HepG2 (cell line): ENCODE data around the gene NOXA1. TPM values are rescaled to one million over a fixed set of nuclear protein-coding genes. Genes with fewer than 3 reads are reported as not detected.
A peak's percentile ranks its signal among the peaks of the same experiment; 100 is the strongest.

Experiments
- ATAC-seq: fragments of 200-7000 bp; cut with Tn5 transposase; 3 replicates; pipeline ENCODE4 v1.9.1; 2020; ENCODE audit warnings: mild to moderate bottlenecking, moderate library complexity
- BruUV-seq: library from RNA; stranded (reverse); fragments of 400-500 nt; replicated peaks from 2 replicates; lab custom pipeline; 2021; lab: Mats Ljungman, UMichigan
- CTCF ChIA-PET: fragments of 300-600 bp; formaldehyde crosslinking; extraction: SDS; loops from one replicate; lab custom pipeline; 2021; ENCODE audit warnings: low total read pairs, inconsistent platforms, low intra/inter-chr PET ratio; lab: Yijun Ruan, JAX
- POLR2A ChIA-PET: fragments of 350-600 bp; sonication (Branson Sonifier 250); formaldehyde crosslinking; loops from one replicate; lab custom pipeline; 2020; ENCODE audit warnings: antibody characterized with exemption, inconsistent platforms; lab: Yijun Ruan, JAX
- DNase-seq: peaks from one replicate; pipeline ENCODE4 v3.0.0-alpha.2; 2015; ENCODE audit warnings: low spot score
- FAIRE-seq: peaks from 3 replicates; lab custom pipeline; 2011; peaks lifted over from hg19 to GRCh38; lab: Jason Lieb, UNC
- H2AFZ ChIP-seq: one replicate; pipeline ENCODE4 v1.6.1; 2011; ENCODE audit warnings: low read length, inconsistent platforms
- H3K27ac ChIP-seq: fragments of 300-600 bp; 3 replicates; pipeline ENCODE4 v1.8.0; 2011; ENCODE audit warnings: mixed run types, mild to moderate bottlenecking, mixed read lengths, low read length, inconsistent platforms; ENCODE audit not compliant: insufficient read depth; ENCODE audit errors: extremely low read length
- H3K27me3 ChIP-seq, 2 experiments: fragments of 200-600 bp in 1 of 2; 2 replicates in 1 of 2; 3 replicates in 1 of 2; pipeline versions ENCODE4 v1.6.0 to v1.8.0; 2011; ENCODE audit warnings: low read length in 2 of 2, mild to moderate bottlenecking in 2 of 2, moderate library complexity in 2 of 2, inconsistent platforms in 1 of 2; ENCODE audit not compliant: insufficient read depth in 2 of 2, control insufficient read depth in 1 of 2
- H3K36me3 ChIP-seq, 2 experiments: fragments of 200-600 bp in 1 of 2; replicated peaks in 1 of 2; 2 replicates in 1 of 2; 3 replicates in 1 of 2; pipeline versions ENCODE4 v1.5.1 to v1.8.0; 2011; ENCODE audit warnings: low read length in 2 of 2, inconsistent platforms in 1 of 2; ENCODE audit not compliant: insufficient read depth in 2 of 2, control insufficient read depth in 1 of 2
- H3K4me1 ChIP-seq: 2 replicates; pipeline ENCODE4 v1.5.1; 2012; ENCODE audit warnings: low read length, inconsistent platforms; ENCODE audit not compliant: insufficient read depth
- H3K4me2 ChIP-seq: 2 replicates; pipeline ENCODE4 v1.6.0; 2011; ENCODE audit warnings: low read depth, low read length, inconsistent platforms
- H3K4me3 ChIP-seq, 3 experiments: fragments of 200-600 bp in 1 of 3; sonication (generic), shearing (Covaris generic) in 1 of 3; replicated peaks in 1 of 3; 2 replicates each; pipeline ENCODE4 v1.5.1; 2011 to 2016; ENCODE audit warnings: low read length in 3 of 3, inconsistent platforms in 2 of 3, low read depth in 2 of 3, mild to moderate bottlenecking in 2 of 3, control low read depth in 1 of 3, mixed read lengths in 1 of 3; ENCODE audit not compliant: insufficient read depth in 1 of 3
- H3K79me2 ChIP-seq: one replicate; pipeline ENCODE4 v1.6.1; 2011; ENCODE audit warnings: low read length, inconsistent platforms; ENCODE audit not compliant: insufficient read depth
- H3K9ac ChIP-seq: 2 replicates; pipeline ENCODE4 v1.6.0; 2011; ENCODE audit warnings: mild to moderate bottlenecking, low read depth, low read length, inconsistent platforms; ENCODE audit not compliant: insufficient read depth
- H3K9me3 ChIP-seq: 2 replicates; pipeline ENCODE4 v1.5.1; 2012; ENCODE audit warnings: mild to moderate bottlenecking, low read length
- H4K20me1 ChIP-seq: 2 replicates; pipeline ENCODE4 v1.6.0; 2011; ENCODE audit warnings: inconsistent platforms, mild to moderate bottlenecking, low read length, moderate library complexity; ENCODE audit not compliant: insufficient read depth
- CCAR2 ChIP-seq: fragments of 200-400 bp; formaldehyde crosslinking; optimal IDR thresholded peaks from 2 replicates; pipeline ENCODE3; 2018; ENCODE audit warnings: low read depth, mild to moderate bottlenecking, low read length, moderate library complexity
- HES4 ChIP-seq: sonication (generic); formaldehyde crosslinking; IDR thresholded peaks from 2 replicates; pipeline ENCODE4 v1.9.0; 2021; ENCODE audit warnings: mild to moderate bottlenecking, missing genetic modification reagents, borderline replicate concordance
- HNRNPL ChIP-seq: fragments of 200-400 bp; formaldehyde crosslinking; IDR thresholded peaks from 2 replicates; pipeline ENCODE4 v1.6.1; 2017; ENCODE audit warnings: mild to moderate bottlenecking, low read depth, low read length
- IRF9 ChIP-seq: sonication (generic); formaldehyde crosslinking; IDR thresholded peaks from 2 replicates; pipeline ENCODE4 v1.8.0; 2022; ENCODE audit warnings: missing genetic modification reagents, mild to moderate bottlenecking, borderline replicate concordance
- MAX ChIP-seq: IDR thresholded peaks from 2 replicates; pipeline ENCODE4 v1.6.1; 2012; ENCODE audit warnings: inconsistent platforms
- MIER2 ChIP-seq: IDR thresholded peaks from 2 replicates; pipeline ENCODE4 v1.6.1; 2016; ENCODE audit warnings: missing biosample characterization, missing genetic modification reagents
- NFYB ChIP-seq: sonication (generic); formaldehyde crosslinking; IDR thresholded peaks from 2 replicates; pipeline ENCODE4 v1.4.0; 2020; ENCODE audit warnings: missing genetic modification reagents
- SCMH1 ChIP-seq: sonication (generic); formaldehyde crosslinking; IDR thresholded peaks from 2 replicates; pipeline ENCODE4 v1.9.0; 2021; ENCODE audit warnings: missing genetic modification reagents, mild to moderate bottlenecking, borderline replicate concordance
- TMF1 ChIP-seq: sonication (generic); formaldehyde crosslinking; IDR thresholded peaks from 2 replicates; pipeline ENCODE4 v1.8.1; 2022; ENCODE audit warnings: low read depth, missing genetic modification reagents
- TRAFD1 ChIP-seq: sonication (generic); formaldehyde crosslinking; IDR thresholded peaks from 2 replicates; pipeline ENCODE4 v1.5.1; 2020; ENCODE audit warnings: missing genetic modification reagents, mild to moderate bottlenecking, borderline replicate concordance
- ZNF713 ChIP-seq: sonication (generic); formaldehyde crosslinking; IDR thresholded peaks from 2 replicates; pipeline ENCODE4 v1.4.0; 2020; ENCODE audit warnings: mild to moderate bottlenecking, missing genetic modification reagents
- ZNF768 ChIP-seq: sonication (generic); formaldehyde crosslinking; IDR thresholded peaks from 2 replicates; pipeline ENCODE4 v1.4.0; 2020; ENCODE audit warnings: missing genetic modification reagents
- WGBS: methylation state at CpG from one replicate; pipeline ENCODE4 v1.1.6; 2017; ENCODE audit warnings: low lambda C conversion rate; 5-methylcytosine and 5-hydroxymethylcytosine counted together
- in situ Hi-C: cut with HindIII; loops from 2 replicates; pipeline ENCODE4 v1.10.0; 2017; ENCODE audit warnings: low pct_unique_long_range_greater_than_20kb; ENCODE audit not compliant: extremely low pct_ligation_motif_present
- intact Hi-C: fragments of 100-400 bp; cut with micrococcal nuclease; formaldehyde crosslinking; loops from one replicate; pipeline ENCODE4 v1.10.0; 2022; ENCODE audit not compliant: unreplicated experiment
- polyA plus RNA-seq, 8 experiments: library from polyadenylated mRNA; depleted of rRNA in 3 of 8; stranded (reverse) in 7 of 8; unstranded in 1 of 8; fragments of >200 nt; fragmentation: Illumina TruSeq in 4 of 8; extraction: Trizol in 4 of 8; gene quantifications; 2 replicates each; pipeline versions ENCODE4 v1.2.1 to v1.2.3, GENCODE V29; 2011 to 2016; ENCODE audit warnings: low read depth in 4 of 8, missing spikeins in 1 of 8, mixed read lengths in 1 of 8; ENCODE audit not compliant: insufficient read depth in 1 of 8
- total RNA-seq, 5 experiments: library from RNA; depleted of rRNA; stranded (reverse); fragments of >200 nt; fragmentation: Illumina TruSeq; extraction: Trizol; gene quantifications; 2 replicates each; pipeline ENCODE4 v1.2.3, GENCODE V29; 2016; ENCODE audit warnings: low read depth in 1 of 5

Gene NOXA1
- total and polyA plus RNA-seq, 2 of the 13 experiments (the other 11 are each of a cell fraction or from before 2014, with no cell fraction given): 0.78 to 1.2 TPM

GRCh38 chr9:137460363-137461315, 37.4 kb downstream of the NOXA1 start:
- Histone ChIP-seq H4K20me1 (peaks cover 11% of the 10 kb centered on the region; the same call in 1 of the 2 replicates), H3K4me1 (peaks cover 81% of the 10 kb centered on the region), H3K9ac (0 out of 2 replicates have a peak overlapping the region, but pooled peaks have one; percentile 14), H3K36me3 (peaks cover 4 to 17% of the 10 kb centered on the region in 2 experiments; a peak in 4 of 5 replicates), H3K79me2 (peaks cover 28% of the 10 kb centered on the region), H3K27me3 (no peaks in the 10 kb centered on the region), H3K4me2 (no peak overlapping the region), H3K9me3 (no peaks in the 10 kb centered on the region), H3K27ac (peak overlapping the region; percentile 66), H2AFZ (no peak overlapping the region), H3K4me3 (no peak overlapping the region)
- intact Hi-C loops: no loop called here
- TF ChIP-seq MAX (no peak), TMF1 (CRISPR knock-in tag) (no peak), HES4 (CRISPR knock-in tag) (no peak), CCAR2 (no peak), HNRNPL (peak; percentile 21; the same call in 1 of the 2 replicates), ZNF768 (CRISPR knock-in tag) (peak; percentile 12; the same call in 1 of the 2 replicates), IRF9 (0 out of 2 replicates have a peak, but pooled peaks have one; percentile 29), SCMH1 (no peak), TRAFD1 (no peak), ZNF713 (CRISPR knock-in tag) (no peak), NFYB (CRISPR knock-in tag) (no peak), MIER2 (CRISPR knock-in tag) (no peak)
- in situ Hi-C loops: no loop called here
- 87% methylated on average over 7 of the region's 31 CpGs for WGBS
- POLR2A ChIA-PET: interaction anchor here (1.9 kb wide), 1 partner anchor 38 kb away, joined by 12 read pairs; the partner anchor contains the start of genes EXD3 and NOXA1
- no TSS peak for BruUV-seq
- DNase-seq: no peak
- ATAC-seq: no peak
- CTCF ChIA-PET: no interaction called here
- FAIRE-seq: no peak
